T-helper 1 cell (primary cell): Measurements from ENCODE around the gene GRIN3B.
A peak's percentile ranks its signal among the peaks of the same experiment; 100 is the strongest.
"Not testable (repeated sequence)": the region's sequence is repeated elsewhere in the genome, so short reads cannot be mapped to it uniquely, and the experiment has no call there.

Experiments used
- DNase-seq, 5 donors: peaks; one replicate each; pipeline ENCODE4 v3.0.0-alpha.2; 2012 to 2020

The GRIN3B gene

GRCh38 chr19:1019980-1020867, 20.0 kb downstream of the GRIN3B start:
- DNase-seq: peak in 2 of 5 donors; percentile 41 to 45

- peak; percentile 96 to 98 (median 97) for DNase-seq
These were observed 20.7 kb downstream of the GRIN3B start, which contains the start of gene TMEM259 for GRCh38 chr19:1020868-1021425. TMEM259 (minus strand) TSS chr19:1021123; CDS start chr19:1020996, 127 bp downstream.

DNA sequence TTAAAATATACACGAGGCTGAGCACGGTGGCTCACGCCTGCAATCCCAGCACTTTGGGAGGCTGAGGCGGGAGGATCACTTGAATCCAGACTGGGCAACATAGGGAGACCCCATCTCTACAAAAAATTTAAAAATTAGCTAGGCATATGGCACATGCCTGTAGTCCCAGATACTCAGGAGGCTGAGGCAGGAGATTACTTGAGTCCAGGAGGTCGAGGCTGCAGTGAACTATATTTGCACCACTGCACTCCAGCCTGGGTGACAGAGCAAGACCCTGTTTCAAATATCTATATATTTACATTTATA, 23.6 kb downstream of the GRIN3B start:
- DNase-seq: not testable (repeated sequence)

DNA sequence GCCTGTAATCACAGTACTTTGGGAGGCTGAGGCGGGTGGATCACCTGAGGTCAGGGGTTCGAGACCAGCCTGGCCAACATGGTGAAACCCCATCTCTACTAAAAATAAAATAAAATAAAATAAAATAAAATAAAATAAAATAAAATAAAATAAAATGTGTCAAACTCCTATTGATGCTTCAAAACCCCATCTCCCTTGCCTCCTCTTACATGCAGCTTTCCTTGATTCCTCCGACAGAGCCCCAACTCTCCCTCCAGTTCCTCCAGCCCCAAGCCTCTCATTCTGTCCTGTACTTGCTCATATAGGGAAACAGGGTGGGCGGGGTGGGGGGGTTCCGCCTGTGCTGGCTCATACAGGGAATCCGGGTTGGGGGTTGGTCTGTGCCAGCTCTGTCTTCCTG, 24.9 kb downstream of the GRIN3B start:
- not testable (repeated sequence) for DNase-seq

DNA sequence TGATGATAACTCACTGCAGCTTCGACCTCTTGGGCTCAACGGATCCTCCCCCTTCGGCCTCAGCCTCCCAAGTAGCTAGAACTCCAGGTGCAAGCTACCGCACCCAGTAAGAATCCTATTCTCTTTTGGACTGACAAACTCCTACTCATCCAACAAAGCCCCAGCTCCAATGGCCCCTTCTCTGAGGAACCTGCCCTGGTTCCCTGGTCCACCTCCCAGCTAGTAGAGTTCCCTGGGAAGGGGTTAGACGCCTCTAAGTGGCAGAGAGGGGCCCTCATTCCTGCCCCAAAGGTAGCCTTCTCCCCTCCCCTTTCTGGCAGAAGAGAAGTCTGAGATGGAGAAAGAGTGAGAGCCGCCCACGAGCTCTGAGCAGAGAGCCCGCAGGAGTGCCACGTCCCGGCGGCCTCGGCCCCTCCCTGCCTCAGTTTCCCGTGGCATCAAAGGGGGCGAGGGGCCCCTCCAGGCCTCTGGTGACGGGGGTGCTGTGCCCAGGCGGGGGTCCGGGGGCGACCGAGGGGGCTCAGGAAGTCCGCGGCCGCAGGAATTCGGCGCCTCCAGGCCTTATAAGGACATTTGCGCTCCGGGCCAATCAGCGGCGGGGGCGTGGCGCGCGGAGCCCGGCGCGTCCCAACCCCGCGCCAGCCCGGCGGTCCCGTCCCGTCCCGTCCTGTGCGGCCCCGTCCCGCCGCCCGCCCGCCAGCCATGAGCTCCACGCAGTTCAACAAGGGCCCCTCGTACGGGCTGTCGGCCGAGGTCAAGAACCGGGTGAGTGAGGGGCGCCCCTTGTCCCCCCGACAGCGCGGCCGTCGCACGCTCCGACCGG, 26.0 kb downstream of the GRIN3B start, which contains the start of gene CNN2:
TSS of gene CNN2 (plus strand) at position 649 of the 823 bp plus-strand sequence. CDS start at position 703, 54 bp downstream.
- peak in 4 of 5 donors; percentile 48 to 72 (median 62) for DNase-seq

DNA sequence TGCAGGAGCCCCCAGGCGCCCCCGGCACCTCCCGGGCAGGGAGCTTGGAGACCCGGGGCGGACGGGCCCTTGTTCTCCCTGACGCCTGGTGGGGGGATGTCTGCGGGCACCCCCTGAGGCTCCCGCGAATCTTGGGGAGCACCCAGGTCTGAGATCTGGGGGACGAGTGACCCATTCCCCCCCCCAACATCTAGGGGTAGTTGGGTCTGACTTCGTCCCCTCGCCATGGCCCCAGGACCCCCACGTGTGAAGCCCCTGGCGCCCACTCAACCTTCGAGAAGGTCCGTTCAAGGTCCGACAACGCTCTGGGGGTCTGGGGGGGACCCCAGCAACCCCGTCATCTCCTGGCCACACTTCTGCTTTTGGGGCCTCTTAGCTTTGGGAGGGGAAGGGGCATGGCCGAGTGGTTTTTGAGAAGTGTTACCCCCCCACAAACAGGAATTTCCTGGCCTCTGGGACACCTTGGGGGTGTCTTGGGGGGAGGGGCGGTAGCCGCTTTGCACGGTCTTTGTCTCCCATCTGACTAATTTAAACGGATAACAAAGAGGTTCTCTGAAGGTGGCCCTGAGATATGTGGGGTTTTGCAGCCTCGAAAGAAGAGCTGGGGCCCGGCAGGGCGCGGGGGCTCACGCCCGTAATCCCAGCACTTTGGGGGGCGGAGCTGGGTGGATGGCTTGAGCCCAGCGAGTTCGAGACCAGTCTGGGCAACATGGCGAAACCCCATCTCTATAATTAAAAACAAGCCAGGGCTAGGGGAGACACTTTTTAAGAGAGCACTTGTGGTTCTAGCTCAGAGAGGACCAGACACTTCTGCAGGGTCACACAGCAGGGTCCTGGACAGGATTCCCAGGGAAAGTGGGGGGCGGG, 26.8 kb downstream of the GRIN3B start:
- DNase-seq: peak in 1 of 5 donors; percentile 52

DNA sequence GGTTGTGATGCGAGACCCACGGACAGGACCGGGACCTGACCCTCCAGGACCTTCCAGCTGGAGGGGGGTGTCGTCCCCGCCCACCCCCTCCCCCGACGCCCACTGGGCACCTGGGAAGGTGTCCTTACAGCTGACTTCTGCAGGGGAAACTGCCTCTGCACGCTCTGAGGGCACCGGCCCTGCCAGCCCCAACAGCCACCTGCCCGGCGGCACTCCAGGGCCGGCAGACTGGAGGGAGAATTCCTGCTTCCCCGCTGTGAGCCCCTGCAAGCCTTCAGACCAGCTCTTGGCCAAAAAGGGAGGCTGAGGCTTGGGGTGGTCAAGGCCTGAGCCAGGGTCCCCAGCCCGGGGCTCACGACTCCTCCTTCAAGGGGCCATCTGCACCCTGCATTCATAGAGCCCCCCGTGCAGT, 27.4 kb downstream of the GRIN3B start:
- DNase-seq: no peak

GRCh38 chr19:1028062-1028926, 28.1 kb downstream of the GRIN3B start:
- peak in 4 of 5 donors; percentile 51 to 83 (median 58) for DNase-seq

- no peak for DNase-seq
These were observed 32.1 kb downstream of the GRIN3B start for GRCh38 chr19:1032264-1032867.

- DNase-seq: no peak
These were observed 35.9 kb downstream of the GRIN3B start for GRCh38 chr19:1035998-1036621.

DNA sequence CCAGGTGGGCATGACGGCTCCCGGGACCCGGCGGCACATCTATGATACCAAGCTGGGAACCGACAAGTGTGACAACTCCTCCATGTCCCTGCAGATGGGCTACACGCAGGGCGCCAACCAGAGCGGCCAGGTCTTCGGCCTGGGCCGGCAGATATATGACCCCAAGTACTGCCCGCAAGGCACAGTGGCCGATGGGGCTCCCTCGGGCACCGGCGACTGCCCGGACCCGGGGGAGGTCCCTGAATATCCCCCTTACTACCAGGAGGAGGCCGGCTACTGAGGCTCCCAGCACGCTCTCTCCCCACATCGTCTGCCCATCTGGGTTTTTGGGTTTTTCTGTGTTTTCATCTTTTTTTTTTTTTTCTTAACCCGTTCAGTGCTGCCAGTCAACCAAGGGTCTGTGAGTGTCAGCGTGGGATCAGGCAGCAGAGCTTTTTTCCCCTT, 37.4 kb downstream of the GRIN3B start:
- no peak for DNase-seq

- no peak for DNase-seq
These were observed 38.9 kb downstream of the GRIN3B start for GRCh38 chr19:1038978-1039645.

DNA sequence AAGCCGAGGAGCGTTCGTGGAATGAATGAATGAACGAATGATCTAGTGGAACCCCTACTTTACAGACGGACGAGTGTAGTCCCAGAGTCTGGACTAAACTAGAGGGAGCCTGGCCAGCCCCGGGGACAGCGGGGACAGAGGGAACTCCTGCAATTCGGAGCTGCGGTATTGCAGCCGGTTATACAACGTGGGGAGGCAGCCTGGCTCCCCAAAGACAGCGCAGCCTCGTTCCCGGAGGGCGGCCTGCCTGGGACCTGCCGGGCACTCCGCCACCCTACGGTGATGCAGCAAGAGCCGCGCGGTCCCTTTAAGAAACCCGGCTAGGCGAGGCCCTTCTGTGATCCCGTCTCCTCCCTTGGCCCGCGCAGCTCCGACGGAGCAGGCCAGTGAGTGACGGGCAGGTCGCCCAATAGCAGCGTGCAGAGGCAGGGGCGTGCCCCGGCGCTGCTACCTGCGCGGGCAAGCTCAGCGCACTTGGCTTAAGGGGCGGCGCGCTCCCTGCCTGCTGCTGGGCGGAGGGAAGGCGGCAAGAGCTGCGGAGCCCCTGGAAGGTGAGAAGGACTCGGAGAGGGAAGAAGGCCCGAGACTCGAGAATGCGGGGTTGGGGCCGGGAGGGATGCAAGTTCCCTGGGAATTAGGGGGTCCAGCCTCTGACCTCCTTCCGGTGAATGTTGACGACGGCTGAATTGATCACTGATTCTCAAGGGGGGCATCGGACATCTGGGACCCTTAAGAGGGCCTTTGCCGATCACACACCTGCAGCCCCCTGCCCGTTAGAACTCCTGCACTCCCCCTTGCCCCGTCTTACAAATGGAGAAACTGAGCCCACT, 39.6 kb downstream of the GRIN3B start, which contains the start of gene ABCA7:
TSS of gene ABCA7 (plus strand) at position 462 of the 830 bp plus-strand sequence. CDS start 1,255 bp downstream, outside the sequence.
- DNase-seq: peak; percentile 98 to 99 (median 99)

- peak; percentile 78 to 93 (median 85) for DNase-seq
These were observed 40.5 kb downstream of the GRIN3B start for GRCh38 chr19:1040476-1041271.

GRCh38 chr19:1041272-1041834, 41.1 kb downstream of the GRIN3B start:
- no peak for DNase-seq

GRCh38 chr19:1041835-1042685, 41.8 kb downstream of the GRIN3B start:
- no peak for DNase-seq
